Hematopoietic multipotent progenitor cell (in vitro differentiated cells): ENCODE data around the gene GPR42. TPM values are rescaled to one million over a fixed set of nuclear protein-coding genes. Genes with fewer than 3 reads are reported as not detected.
"Not testable (repeated sequence)": the region's sequence is repeated elsewhere in the genome, so short reads cannot be mapped to it uniquely, and the experiment has no call there.

Experiments
- DNase-seq, 3 donors: peaks; one replicate each; pipeline ENCODE4 v3.0.0-alpha.2; 2011 to 2015; ENCODE audit warnings: low read depth in 2 of 3, low spot score in 2 of 3
- total RNA-seq: library from RNA; depleted of rRNA; stranded (reverse); fragments of >200 nt; gene quantifications from one replicate; pipeline ENCODE4 v1.2.3, GENCODE V29; 2012

GPR42 gene
- total RNA-seq, 1 donor: not detected

GRCh38 chr19:35362261-35363000 lies 8.4 kb upstream of the GPR42 start:
- no peak for DNase-seq

DNA sequence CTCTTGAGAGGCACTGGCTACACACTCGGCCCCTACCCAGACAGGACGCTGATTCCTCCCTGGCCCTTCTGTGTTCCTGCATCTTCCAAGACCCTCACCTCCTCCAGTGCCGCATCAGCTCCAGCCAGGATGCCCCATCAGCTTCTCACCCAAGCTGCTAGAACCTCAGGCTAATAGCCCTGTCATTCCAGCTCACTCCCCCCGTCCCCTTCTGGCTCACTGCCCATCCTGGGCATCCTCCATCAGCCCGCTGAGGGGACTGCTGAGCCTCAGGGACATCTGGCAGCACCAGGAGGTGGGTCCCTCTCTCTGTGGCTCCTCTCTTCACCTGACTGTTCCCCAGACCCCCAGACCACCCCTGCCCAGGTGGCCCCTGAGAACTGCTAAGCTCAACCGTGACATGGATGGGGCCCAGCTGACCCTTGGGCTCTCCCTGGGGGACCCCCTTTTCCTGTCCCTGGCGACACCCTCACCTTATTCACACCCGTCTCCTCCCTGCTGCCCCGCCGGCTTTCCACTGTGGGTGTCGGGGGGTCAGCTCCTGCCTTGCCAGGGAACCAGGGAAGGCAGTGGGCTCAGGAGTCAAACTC lies 7.8 kb upstream of the GPR42 start:
- DNase-seq: no peak

DNA sequence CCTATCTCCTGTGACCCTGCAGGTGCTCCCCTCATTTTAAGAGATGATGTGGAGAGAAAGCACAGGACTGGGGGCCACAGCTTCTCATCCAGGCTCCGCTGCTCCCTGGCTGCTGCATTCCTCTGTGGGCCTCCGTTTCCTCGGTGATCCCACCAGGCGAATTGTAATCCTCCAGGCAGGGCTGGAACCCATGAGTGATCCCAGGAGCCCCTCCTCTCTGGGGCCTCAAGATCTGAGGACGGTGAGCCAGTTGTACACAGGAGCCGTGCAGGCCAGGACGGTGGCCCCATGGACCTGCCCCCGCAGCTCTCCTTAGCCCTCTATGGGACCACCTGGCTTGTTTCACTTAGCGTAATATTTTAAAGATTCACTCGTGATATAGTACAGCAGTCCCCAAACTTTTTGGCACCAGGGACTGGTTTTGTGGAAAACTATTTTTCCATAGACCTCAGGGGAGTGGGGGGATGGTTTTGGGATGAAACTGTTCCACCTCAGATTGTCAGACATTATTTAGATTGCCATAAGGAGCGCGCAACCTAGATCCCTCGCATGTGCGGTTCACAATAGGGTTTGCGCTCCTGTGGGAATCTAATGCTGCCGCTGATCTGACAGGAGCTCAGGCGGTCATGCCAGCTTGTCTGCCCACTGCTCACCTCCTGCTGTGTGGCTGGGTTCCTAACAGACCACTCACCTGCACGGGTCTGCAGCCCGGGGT lies 7.0 kb upstream of the GPR42 start:
- DNase-seq: no peak

- DNase-seq: no peak
Measured at GRCh38 chr19:35365303-35365702, 5.6 kb upstream of the GPR42 start.

DNA sequence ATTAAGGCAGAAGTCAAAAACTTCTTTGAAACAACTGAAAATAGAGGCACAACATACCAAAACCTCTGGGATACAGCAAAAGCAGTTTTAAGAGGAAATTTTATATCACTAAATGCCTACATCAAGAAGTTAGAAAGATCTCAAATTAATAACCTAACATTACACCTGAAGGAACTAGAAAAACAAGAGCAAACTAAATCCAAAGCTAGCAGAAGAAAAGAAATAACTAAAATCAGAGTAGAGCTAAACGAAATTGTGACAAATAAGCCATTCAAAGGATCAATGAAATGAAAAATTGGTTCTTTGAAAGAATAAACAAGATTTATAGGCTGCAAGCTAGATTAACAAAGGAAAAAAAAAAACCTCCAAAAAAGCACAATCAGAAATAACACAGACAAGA lies 2.5 kb upstream of the GPR42 start:
- no peak for DNase-seq

DNA sequence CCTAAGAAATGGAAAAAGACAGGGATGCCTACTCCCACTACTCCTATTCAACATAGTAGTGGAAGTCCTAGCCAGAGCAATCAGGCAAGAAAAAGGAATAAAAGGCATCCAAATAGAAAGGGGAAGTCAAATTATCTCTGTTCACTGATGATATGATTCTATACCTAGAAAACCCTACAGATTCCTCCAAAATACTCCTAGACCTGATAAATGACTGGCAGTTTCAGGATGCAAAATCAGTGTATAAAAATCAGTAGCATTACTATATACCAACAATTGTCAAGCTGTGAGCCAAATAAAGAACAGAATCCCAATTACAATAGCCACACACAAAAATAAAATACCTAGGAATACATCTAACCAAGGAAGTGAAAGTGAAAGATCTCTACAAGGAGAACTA lies 1.3 kb upstream of the GPR42 start:
- DNase-seq: no peak

- DNase-seq: no peak
Measured at GRCh38 chr19:35373492-35373891, 2.6 kb downstream of the GPR42 start.

DNA sequence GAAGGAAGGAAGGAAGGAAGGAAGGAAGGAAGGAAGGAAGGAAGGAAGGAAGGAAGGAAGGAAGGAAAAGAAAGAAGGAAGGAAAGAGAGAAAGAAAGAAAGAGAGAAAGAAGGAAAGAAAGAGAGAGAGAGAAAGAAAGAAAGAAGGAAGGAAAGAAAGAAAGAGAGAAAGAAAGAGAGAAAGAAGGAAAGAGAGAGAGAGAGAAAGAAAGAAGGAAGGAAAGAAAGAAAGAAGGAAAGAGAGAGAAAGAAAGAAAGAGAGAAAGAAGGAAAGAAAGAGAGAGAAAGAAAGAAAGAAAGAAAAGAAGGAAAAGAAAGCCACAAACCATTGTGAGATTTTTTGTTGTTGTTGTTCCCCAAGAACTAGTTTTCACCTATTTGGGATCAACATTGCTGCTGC lies 3.2 kb downstream of the GPR42 start:
- DNase-seq: not testable (repeated sequence)

GRCh38 chr19:35375505-35376307 lies 4.8 kb downstream of the GPR42 start:
- DNase-seq: no peak

- no peak for DNase-seq
Measured at GRCh38 chr19:35377656-35378055, 6.8 kb downstream of the GPR42 start.

DNA sequence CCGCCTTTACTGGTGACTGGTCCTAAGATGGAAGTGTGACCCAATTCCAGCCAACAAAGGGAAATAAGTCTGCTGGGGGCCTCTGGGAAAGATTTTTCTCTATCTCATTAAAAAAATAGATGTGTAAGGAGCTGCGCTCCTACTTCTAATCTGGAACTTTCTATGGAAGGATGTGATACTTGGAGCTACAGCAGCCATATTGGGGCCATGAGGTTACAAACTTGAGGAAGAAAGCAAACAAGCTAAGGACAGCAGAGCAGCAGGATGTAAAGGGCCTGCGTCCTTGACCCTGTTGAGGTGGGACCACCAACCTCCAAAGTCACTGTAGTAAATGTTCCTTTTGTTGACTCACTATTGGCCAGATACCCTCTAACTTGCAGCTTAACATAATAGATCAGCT lies 7.5 kb downstream of the GPR42 start:
- no peak for DNase-seq

GRCh38 chr19:35379545-35379944 lies 8.7 kb downstream of the GPR42 start:
- DNase-seq: not testable (repeated sequence)

DNA sequence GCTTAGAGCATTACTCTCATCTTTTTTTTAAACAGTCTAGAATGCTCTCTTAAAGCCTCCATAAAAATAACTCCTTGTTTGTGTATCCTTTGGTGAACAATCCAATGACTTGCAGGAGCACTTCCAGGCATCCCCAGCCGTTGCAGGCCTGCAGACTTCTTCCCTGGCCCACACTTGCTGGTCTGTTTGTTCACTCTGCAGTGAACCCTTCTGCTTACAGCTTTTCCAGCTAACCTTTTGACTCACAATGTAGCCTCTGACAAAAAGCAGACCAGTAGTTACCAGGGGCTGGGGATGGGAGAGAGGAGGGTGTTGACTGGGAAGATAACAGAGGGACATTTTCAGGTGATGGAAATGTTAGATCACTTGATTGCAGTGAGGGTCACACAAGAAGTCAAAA lies 9.1 kb downstream of the GPR42 start:
- DNase-seq: no peak

GRCh38 chr19:35380450-35381124 lies 9.7 kb downstream of the GPR42 start:
- no peak for DNase-seq

DNA sequence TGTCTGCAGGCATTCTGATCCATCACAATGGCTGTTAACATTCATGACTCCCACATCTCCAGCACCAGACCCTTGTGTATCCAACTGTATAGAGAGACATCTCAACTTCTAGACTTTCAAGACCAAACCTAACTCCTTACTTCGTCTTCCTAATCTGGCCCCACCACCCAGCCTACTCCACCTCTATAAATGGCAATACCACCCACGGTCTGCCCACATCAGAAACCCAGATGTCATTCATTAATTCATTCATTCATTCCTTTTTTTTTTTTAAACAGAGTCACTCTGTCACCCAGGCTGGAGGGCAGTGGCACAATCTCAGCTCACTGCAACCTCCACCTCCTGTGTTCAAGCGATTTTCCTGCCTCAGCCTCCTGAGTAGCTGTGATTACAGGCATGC lies 10.4 kb downstream of the GPR42 start:
- DNase-seq: no peak

GRCh38 chr19:35381926-35382325 lies 11.1 kb downstream of the GPR42 start:
- DNase-seq: no peak

DNA sequence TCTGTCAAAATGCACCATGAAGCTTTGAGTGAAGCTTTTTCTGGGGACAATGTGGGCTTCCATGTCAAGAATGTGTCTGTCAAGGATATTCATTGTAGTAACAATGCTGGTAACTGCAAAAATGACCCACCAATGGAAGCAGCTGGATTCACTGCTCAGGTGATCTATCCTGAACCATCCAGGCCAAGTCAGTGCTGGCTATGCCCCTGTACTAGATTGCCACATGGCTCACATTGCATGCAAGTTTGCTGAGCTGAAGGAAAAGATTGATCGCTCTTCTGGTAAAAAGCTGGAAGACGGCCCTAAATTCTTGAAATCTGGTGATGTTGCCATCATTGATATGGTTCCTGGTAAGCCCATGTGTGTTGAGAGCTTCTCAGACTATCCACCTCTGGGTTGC lies 12.7 kb downstream of the GPR42 start:
- no peak for DNase-seq

GRCh38 chr19:35388277-35389054 lies 17.6 kb downstream of the GPR42 start:
- no peak for DNase-seq

GRCh38 chr19:35389192-35389861 lies 18.5 kb downstream of the GPR42 start:
- no peak for DNase-seq
